H1 (cell line): ENCODE measurements around the gene GREM2. TPM values are rescaled to one million over a fixed set of nuclear protein-coding genes. Genes with fewer than 3 reads are reported as not detected.

Experiments
- CTCF ChIA-PET: fragments of 300-600 bp; sonication (Branson Sonifier 250); formaldehyde crosslinking; loops from one replicate; lab custom pipeline; 2021; ENCODE audit not compliant: partially characterized antibody; lab: Charles Lee
- POLR2A ChIA-PET: fragments of 300-600 bp; sonication (Branson Sonifier 250); formaldehyde crosslinking; loops from one replicate; lab custom pipeline; 2021; ENCODE audit warnings: inconsistent platforms; ENCODE audit not compliant: partially characterized antibody; lab: Charles Lee
- DNase-seq, 2 experiments: peaks; one replicate each; pipeline versions ENCODE4 v3.0.0 to v3.0.0-alpha.2; 2010 to 2022; ENCODE audit warnings: low spot score in 2 of 2, low read depth in 1 of 2, mixed read lengths in 1 of 2
- FAIRE-seq: peaks from 2 replicates; lab custom pipeline; 2011; peaks lifted over from hg19 to GRCh38; lab: Jason Lieb, UNC
- H2AFZ ChIP-seq: 2 replicates; pipeline ENCODE4 v1.8.1; 2012; ENCODE audit warnings: low read length, inconsistent platforms
- H2AK5ac ChIP-seq: 2 replicates; pipeline ENCODE4 v1.6.1; 2013; ENCODE audit warnings: low read depth, low read length
- H2BK120ac ChIP-seq: replicated peaks from 2 replicates; pipeline ENCODE3; 2013; ENCODE audit warnings: low read depth, low read length, inconsistent platforms
- H2BK12ac ChIP-seq: 2 replicates; pipeline ENCODE4 v1.6.1; 2013; ENCODE audit warnings: low read depth, low read length
- H2BK15ac ChIP-seq: 2 replicates; pipeline ENCODE4 v1.6.1; 2013; ENCODE audit warnings: low read length
- H2BK20ac ChIP-seq: 2 replicates; pipeline ENCODE4 v1.6.1; 2013; ENCODE audit warnings: low read length
- H2BK5ac ChIP-seq: 2 replicates; pipeline ENCODE4 v1.6.1; 2013; ENCODE audit warnings: low read depth, low read length
- H3K14ac ChIP-seq: 2 replicates; pipeline ENCODE4 v1.6.1; 2013; ENCODE audit warnings: inconsistent platforms; ENCODE audit not compliant: insufficient read length
- H3K18ac ChIP-seq: 2 replicates; pipeline ENCODE4 v1.6.1; 2013; ENCODE audit warnings: low read length; ENCODE audit errors: extremely low read depth
- H3K23ac ChIP-seq: 2 replicates; pipeline ENCODE4 v1.6.1; 2013; ENCODE audit warnings: inconsistent platforms; ENCODE audit not compliant: insufficient read length
- H3K23me2 ChIP-seq: 2 replicates; pipeline ENCODE4 v1.6.1; 2013; ENCODE audit warnings: low read depth, low read length
- H3K27ac ChIP-seq: 2 replicates; pipeline ENCODE4 v1.6.1; 2011; ENCODE audit warnings: low read depth, low read length, inconsistent platforms
- H3K27me3 ChIP-seq, 4 experiments: replicated peaks in 1 of 4; 1 replicate in 1 of 4; 2 replicates in 3 of 4; pipeline versions ENCODE4 v1.6.1 to v1.8.1; 2011 to 2013; ENCODE audit warnings: low read length in 3 of 4, mild to moderate bottlenecking in 3 of 4, inconsistent platforms in 2 of 4, mixed read lengths in 2 of 4, moderate library complexity in 1 of 4; ENCODE audit not compliant: control insufficient read depth in 3 of 4, insufficient read depth in 3 of 4; ENCODE audit errors: extremely low read depth in 1 of 4
- H3K36me3 ChIP-seq, 4 experiments: 2 replicates each; pipeline versions ENCODE4 v1.6.1 to v1.8.1; 2011 to 2013; ENCODE audit warnings: mild to moderate bottlenecking in 4 of 4, low read length in 3 of 4, moderate library complexity in 2 of 4, control low read depth in 1 of 4, inconsistent platforms in 1 of 4; ENCODE audit not compliant: insufficient read depth in 4 of 4, control insufficient read depth in 2 of 4
- H3K4ac ChIP-seq: replicated peaks from 2 replicates; pipeline ENCODE3; 2013; ENCODE audit warnings: low read length, low read depth, mixed read lengths, inconsistent platforms; ENCODE audit not compliant: insufficient read length
- H3K4me1 ChIP-seq, 4 experiments: replicated peaks in 1 of 4; 1 replicate in 1 of 4; 2 replicates in 3 of 4; pipeline versions ENCODE4 v1.6.1 to v1.8.1; 2011 to 2013; ENCODE audit warnings: low read length in 3 of 4, inconsistent platforms in 2 of 4, mixed read lengths in 1 of 4; ENCODE audit not compliant: insufficient read depth in 4 of 4, control insufficient read depth in 3 of 4
- H3K4me2 ChIP-seq, 2 experiments: 2 replicates each; pipeline versions ENCODE4 v1.6.1 to v1.8.1; 2011 to 2013; ENCODE audit warnings: low read depth in 2 of 2, low read length in 2 of 2, control low read depth in 1 of 2, inconsistent platforms in 1 of 2, mild to moderate bottlenecking in 1 of 2; ENCODE audit not compliant: insufficient read depth in 1 of 2
- H3K4me3 ChIP-seq, 4 experiments: fragments of 200-600, 300-600 bp in 1 of 4; sonication (generic), shearing (Covaris generic), sonication (Bioruptor Twin) in 1 of 4; 2 replicates each; pipeline versions ENCODE4 v1.5.1 to v1.8.1; 2011 to 2016; ENCODE audit warnings: low read length in 4 of 4, low read depth in 3 of 4, control low read depth in 2 of 4, inconsistent platforms in 2 of 4, mild to moderate bottlenecking in 2 of 4, mixed read lengths in 1 of 4, moderate library complexity in 1 of 4; ENCODE audit not compliant: insufficient read depth in 2 of 4; ENCODE audit errors: extremely low read depth in 1 of 4
- H3K56ac ChIP-seq: replicated peaks from 2 replicates; pipeline ENCODE3; 2013; ENCODE audit warnings: low read depth, mild to moderate bottlenecking, mixed read lengths, low read length, inconsistent platforms; ENCODE audit not compliant: insufficient read length
- H3K79me1 ChIP-seq: 2 replicates; pipeline ENCODE4 v1.6.1; 2013; ENCODE audit warnings: low read depth, low read length, control low read depth
- H3K79me2 ChIP-seq, 2 experiments: 2 replicates each; pipeline versions ENCODE4 v1.6.1 to v1.8.1; 2012 to 2013; ENCODE audit warnings: low read length in 2 of 2, mild to moderate bottlenecking in 2 of 2, inconsistent platforms in 1 of 2; ENCODE audit not compliant: insufficient read depth in 2 of 2, control insufficient read depth in 1 of 2
- H3K9ac ChIP-seq, 4 experiments: replicated peaks in 1 of 4; 1 replicate in 1 of 4; 2 replicates in 3 of 4; pipeline versions ENCODE4 v1.6.1 to v1.8.1; 2011 to 2013; ENCODE audit warnings: low read depth in 3 of 4, low read length in 3 of 4, control low read depth in 2 of 4, mild to moderate bottlenecking in 2 of 4, moderate library complexity in 2 of 4, inconsistent platforms in 1 of 4; ENCODE audit errors: extremely low read depth in 1 of 4
- H3K9me3 ChIP-seq, 2 experiments: 2 replicates each; pipeline versions ENCODE4 v1.6.1 to v1.8.1; 2012 to 2013; ENCODE audit warnings: mild to moderate bottlenecking in 2 of 2, moderate library complexity in 2 of 2, control low read depth in 1 of 2, inconsistent platforms in 1 of 2, low read depth in 1 of 2, low read length in 1 of 2, mixed read lengths in 1 of 2; ENCODE audit not compliant: insufficient read depth in 2 of 2
- H4K20me1 ChIP-seq, 2 experiments: replicated peaks in 1 of 2; 2 replicates each; pipeline versions ENCODE3 to v1.8.1; 2011 to 2013; ENCODE audit warnings: inconsistent platforms in 2 of 2, low read length in 2 of 2, mild to moderate bottlenecking in 1 of 2; ENCODE audit not compliant: insufficient read depth in 2 of 2, control insufficient read depth in 1 of 2
- H4K5ac ChIP-seq: 2 replicates; pipeline ENCODE4 v1.6.1; 2013; ENCODE audit warnings: low read length, low read depth, mixed read lengths, inconsistent platforms; ENCODE audit not compliant: insufficient read length
- H4K8ac ChIP-seq: 2 replicates; pipeline ENCODE4 v1.8.0; 2013; ENCODE audit warnings: mild to moderate bottlenecking, moderate library complexity, low read length, inconsistent platforms; ENCODE audit not compliant: insufficient read depth; ENCODE audit errors: extremely low read depth
- H4K91ac ChIP-seq: replicated peaks from 2 replicates; pipeline ENCODE3; 2013; ENCODE audit warnings: low read length, mixed read lengths, inconsistent platforms; ENCODE audit not compliant: insufficient read length
- CBX5 ChIP-seq: fragments of 300-800, 300-1000 bp; sonication (generic); IDR thresholded peaks from 2 replicates; pipeline ENCODE4 v1.7.1; 2016; ENCODE audit warnings: antibody characterized with exemption, low read length, low read depth
- CREB1 ChIP-seq: IDR thresholded peaks from 2 replicates; pipeline ENCODE4 v1.6.1; 2012; ENCODE audit warnings: inconsistent platforms
- HDAC2 ChIP-seq, 2 experiments: fragments of 300-600 bp in 1 of 2; sonication (generic) in 1 of 2; IDR thresholded peaks; 2 replicates each; pipeline ENCODE4 v1.6.1; 2011 to 2012; ENCODE audit warnings: low read depth in 2 of 2, low read length in 2 of 2, mild to moderate bottlenecking in 2 of 2, moderate library complexity in 2 of 2, borderline replicate concordance in 1 of 2, inconsistent platforms in 1 of 2
- MAFK ChIP-seq: IDR thresholded peaks from 2 replicates; pipeline ENCODE4 v1.6.1; 2012; ENCODE audit warnings: low read depth, mild to moderate bottlenecking, improper control_type of control experiment, low read length
- NRF1 ChIP-seq: IDR thresholded peaks from 2 replicates; pipeline ENCODE4 v1.6.1; 2011; ENCODE audit warnings: mild to moderate bottlenecking, low read depth, low read length, improper control_type of control experiment
- PHF8 ChIP-seq: fragments of 200-600 bp; sonication (generic); conservative IDR thresholded peaks from 2 replicates; pipeline ENCODE4 v1.7.1; 2012; ENCODE audit warnings: low read depth, mild to moderate bottlenecking, inconsistent platforms, low read length, moderate library complexity
- RXRA ChIP-seq: IDR thresholded peaks from 2 replicates; pipeline ENCODE4 v1.6.1; 2011; ENCODE audit warnings: low read depth, mild to moderate bottlenecking, low read length, moderate library complexity; ENCODE audit not compliant: insufficient read depth
- SAP30 ChIP-seq: fragments of 300-600 bp; sonication (generic); IDR thresholded peaks from 2 replicates; pipeline ENCODE4 v1.7.1; 2012; ENCODE audit warnings: low read length, moderate library complexity, mild to moderate bottlenecking, inconsistent platforms; ENCODE audit not compliant: insufficient read depth, insufficient replicate concordance
- ZNF274 ChIP-seq: IDR thresholded peaks from 2 replicates; pipeline ENCODE4 v1.7.0; 2012; ENCODE audit warnings: low read length, borderline replicate concordance; ENCODE audit errors: extremely low read depth
- WGBS, 2 experiments: shearing (Covaris generic) in 1 of 2; methylation state at CpG; one replicate each; pipeline versions ENCODE4 v1.1.6 to v1.1.7; 2013 to 2015; ENCODE audit warnings: low lambda C conversion rate in 2 of 2, mixed read lengths in 2 of 2, inconsistent platforms in 1 of 2, low coverage in 1 of 2, missing lambda C conversion rate in 1 of 2; ENCODE audit not compliant: insufficient replicate concordance in 2 of 2, insufficient coverage in 1 of 2, insufficient read length in 1 of 2; ENCODE audit errors: extremely low coverage in 1 of 2, missing lambda C conversion rate in 1 of 2; 5-methylcytosine and 5-hydroxymethylcytosine counted together
- polyA plus RNA-seq, 7 experiments: library from polyadenylated mRNA; depleted of rRNA in 3 of 7; stranded (reverse) in 5 of 7; unstranded in 2 of 7; fragments of >200 nt in 5 of 7; fragments of 200-250 nt in 2 of 7; gene quantifications; 1 replicate in 5 of 7; 2 replicates in 1 of 7; 4 replicates in 1 of 7; pipeline versions ENCODE4 v1.2.1 to v1.2.3, GENCODE V29; 2011 to 2013; ENCODE audit warnings: missing spikeins in 2 of 7, mixed read lengths in 2 of 7
- total RNA-seq: library from RNA; stranded (reverse); fragmentation: NEBNext Ultra II Directional; extraction: Animal tissue kit (Norgen Biotek cat#: 25700); gene quantifications from 2 replicates; pipeline ENCODE4 v1.2.1, GENCODE V29; 2021

The GREM2 gene
- total and polyA plus RNA-seq, 2 of the 8 experiments (the other 6 are each of a cell fraction or from before 2014, with no cell fraction given), result 0.05 TPM; not detected in 1

- no peak overlapping the region for H3K18ac ChIP-seq
- peaks cover 2% of the 10 kb centered on the region; the same call in 1 of the 2 replicates for H3K23me2 ChIP-seq
- no peak overlapping the region for H2AFZ ChIP-seq
- no peak overlapping the region for H2BK12ac ChIP-seq
- no peaks in the 10 kb centered on the region for H4K20me1 ChIP-seq
- H3K4me3 ChIP-seq, result no peak overlapping the region
- FAIRE-seq (no peak), DNase-seq (no peak)
- no peak overlapping the region for H3K9ac ChIP-seq
- no peak overlapping the region for H2BK20ac ChIP-seq
- peaks cover 0 to 4% (median under 1%) of the 10 kb centered on the region in 4 experiments; a peak in 2 of 7 replicates for H3K4me1 ChIP-seq
- H3K27me3 ChIP-seq, result peaks cover 0 to 14% (median 10%) of the 10 kb centered on the region in 4 experiments; a peak in 4 of 7 replicates
- H3K4me2 ChIP-seq, result no peak overlapping the region
- H3K14ac ChIP-seq, result no peak overlapping the region
- no peaks in the 10 kb centered on the region for H3K79me1 ChIP-seq
- no peaks in the 10 kb centered on the region for H3K36me3 ChIP-seq
- no peak overlapping the region for H3K27ac ChIP-seq
- no peak overlapping the region for H2BK5ac ChIP-seq
- no peaks in the 10 kb centered on the region for H3K79me2 ChIP-seq
- H3K56ac ChIP-seq, result no peak overlapping the region
- H4K5ac ChIP-seq, result no peak overlapping the region
- H3K4ac ChIP-seq, result no peak overlapping the region
- no peak overlapping the region for H4K91ac ChIP-seq
- H2BK15ac ChIP-seq, result no peak overlapping the region
- no peak overlapping the region for H2AK5ac ChIP-seq
- ChIA-PET POLR2A (no interaction called here), CTCF (interaction anchor here (0.6 to 1.5 kb wide), 4 partner anchors 9 to 334 kb away, joined by 3 to 5 read pairs (median 3); no protein-coding TSS in a partner anchor)
- H4K8ac ChIP-seq, result no peak overlapping the region
- H3K9me3 ChIP-seq, result no peaks in the 10 kb centered on the region
- 92% methylated on average over 3 of the region's 4 CpGs; no CpG with 5 or more reads in 1 of the 2 experiments for WGBS, 2 experiments
- no peak overlapping the region for H3K23ac ChIP-seq
- H2BK120ac ChIP-seq, result no peak overlapping the region
- TF ChIP-seq ZNF274, result no peak
- no peak for TF ChIP-seq MAFK
- no peak for TF ChIP-seq CREB1
- TF ChIP-seq CBX5, result no peak
- TF ChIP-seq SAP30, result no peak
- no peak for TF ChIP-seq PHF8
- TF ChIP-seq NRF1, result no peak
- TF ChIP-seq HDAC2 (IDR thresholded peaks at IDR 0.05; ENCODE audit: borderline replicate concordance in 1 of 2, low read depth in 2 of 2, low read length in 2 of 2), result no peak
- no peak for TF ChIP-seq RXRA
Observed at GRCh38 chr1:240495601-240496000, 116.4 kb downstream of the GREM2 start.
